ENCODE results near the gene TSPO2.

TSPO2 gene

DNA sequence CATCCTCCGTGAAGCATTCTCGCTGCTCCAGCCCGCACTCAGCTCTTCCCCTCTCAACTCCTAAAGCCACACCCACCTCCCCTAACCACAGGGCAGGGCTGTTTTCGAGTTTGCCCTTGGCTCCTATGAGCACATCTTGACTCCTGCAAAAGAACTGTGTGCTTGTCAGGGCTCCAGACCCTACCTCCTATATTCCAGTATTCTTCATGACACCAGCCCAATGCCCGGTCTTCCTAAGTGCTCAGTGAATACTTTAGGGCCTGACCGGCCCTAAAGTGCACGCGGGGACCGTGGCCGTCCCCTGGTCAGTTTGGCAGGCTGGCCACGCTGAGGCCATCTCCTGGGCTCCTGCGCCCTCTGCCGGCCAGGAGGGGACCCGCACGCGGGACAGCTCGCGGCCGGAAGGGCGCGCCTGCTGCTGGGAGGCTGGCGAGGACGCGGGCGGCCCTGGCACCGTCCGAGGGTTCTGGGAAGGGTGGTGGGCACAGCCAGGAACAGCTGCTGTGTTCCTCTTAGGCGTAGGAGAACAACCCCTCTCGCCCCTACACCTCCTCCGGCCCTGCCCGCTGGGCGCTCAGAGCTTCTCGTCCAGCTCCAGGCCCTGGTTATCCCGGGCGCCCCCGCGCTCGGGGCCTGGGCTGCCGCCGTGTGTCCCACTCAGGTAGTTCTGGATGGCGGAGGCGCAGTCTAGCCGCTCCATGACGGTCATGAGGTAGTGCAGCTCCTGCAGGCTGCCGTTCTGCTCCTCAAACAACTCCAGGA lies 14.3 kb upstream of the TSPO2 start:
- peak; percentile 86 for DNase-seq (ENCODE audit: low spot score)

DNA sequence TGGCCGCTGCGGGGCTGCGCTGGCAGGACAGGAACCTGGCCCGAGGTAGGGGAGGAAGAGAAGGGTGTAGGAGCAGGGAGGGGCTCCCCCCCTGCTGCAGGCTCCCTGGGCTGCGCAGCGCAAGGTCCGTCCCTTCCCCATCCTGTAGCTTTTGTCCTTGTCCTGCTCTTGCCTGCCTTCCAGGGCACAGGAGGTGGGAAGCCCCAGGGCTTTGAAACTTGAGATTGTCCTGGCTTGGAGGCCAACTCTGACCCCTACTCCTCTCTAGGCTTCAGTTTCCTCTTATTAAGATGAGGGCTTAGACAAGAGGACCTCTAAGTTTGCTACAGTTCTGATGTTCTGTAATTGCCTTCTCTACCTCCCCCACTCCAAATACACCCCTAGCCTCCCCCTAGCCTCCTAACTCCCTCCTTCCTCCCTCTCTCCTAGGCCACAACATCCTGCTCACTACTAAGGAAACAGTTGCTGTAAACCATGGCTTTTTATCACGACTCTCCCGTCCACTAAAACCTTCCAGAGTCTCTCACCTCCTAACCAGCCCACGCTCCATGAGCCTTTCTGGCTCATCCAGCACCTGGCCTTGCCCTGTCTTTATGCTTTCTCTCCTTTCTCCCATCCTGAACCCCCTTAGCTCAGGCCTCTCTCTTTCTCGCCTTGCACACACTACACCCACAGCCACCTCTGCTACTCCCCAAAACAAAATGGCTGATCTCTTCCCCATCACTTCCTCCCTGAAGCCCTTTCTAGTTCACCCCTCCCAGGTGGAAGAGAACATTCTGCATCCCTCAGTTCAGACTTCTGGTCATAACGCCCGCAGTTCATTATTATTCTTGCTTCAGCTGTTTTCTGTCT lies 13.5 kb upstream of the TSPO2 start:
- DNase-seq (ENCODE audit: low spot score) = no peak

DNA sequence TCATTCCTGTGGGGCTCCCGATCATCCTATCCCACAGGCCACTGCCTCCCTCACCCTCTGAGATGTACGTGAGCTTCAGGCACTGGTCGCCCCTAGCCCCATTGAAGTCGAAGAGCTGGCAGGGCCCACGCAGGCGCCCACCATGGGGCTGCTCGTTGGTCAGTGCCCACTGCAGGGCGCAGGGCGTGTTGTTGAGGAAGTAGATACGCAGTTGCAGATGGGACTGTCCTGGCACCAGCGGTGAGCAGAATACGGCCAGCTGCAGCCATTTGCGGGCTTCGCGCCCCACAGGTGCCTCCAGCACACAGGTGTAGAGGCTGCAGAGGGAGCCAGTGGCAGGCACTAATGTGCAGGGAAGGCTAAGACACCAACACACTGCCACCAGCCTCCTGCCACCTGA lies 9.4 kb upstream of the TSPO2 start:
- DNase-seq (ENCODE audit: low spot score) = no peak

DNA sequence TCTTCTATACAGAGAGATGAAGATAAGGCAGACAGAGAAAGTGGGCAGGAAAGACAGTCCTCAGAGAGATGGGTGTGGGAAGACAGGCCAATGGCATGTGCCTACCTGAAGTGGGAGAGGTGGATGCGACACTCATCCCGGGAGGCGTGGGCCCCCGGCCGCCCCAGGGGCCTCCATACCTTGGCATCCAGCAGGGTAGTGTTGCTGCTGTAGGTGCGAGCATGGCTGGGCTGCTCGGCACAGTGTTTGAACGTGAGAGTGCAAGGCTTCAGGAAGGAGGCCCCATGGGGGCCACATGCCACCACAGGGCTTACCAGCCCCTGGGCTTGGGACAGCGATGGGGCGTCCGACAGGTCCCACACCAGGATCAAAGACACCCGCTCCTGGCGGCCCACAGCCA lies 8.5 kb upstream of the TSPO2 start:
- no peak for DNase-seq (ENCODE audit: low spot score)

DNA sequence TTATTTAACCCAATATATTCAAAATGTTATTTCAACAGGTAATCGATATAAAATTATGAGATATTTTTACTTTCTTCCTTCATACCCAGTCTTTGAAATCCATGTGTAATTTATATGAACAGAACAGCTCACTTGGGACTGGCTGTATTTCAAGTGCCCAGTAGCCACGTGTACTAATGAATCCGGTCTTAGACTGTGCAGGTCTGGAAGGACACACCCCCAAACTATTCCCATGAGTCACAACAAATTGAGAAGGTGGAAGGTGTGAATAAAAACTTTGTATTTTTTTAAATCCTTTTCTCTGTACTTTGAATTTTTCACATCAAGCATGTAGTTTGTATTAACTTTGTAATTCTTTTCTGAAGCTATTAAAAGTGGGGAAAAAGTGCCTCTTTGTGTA lies 6.1 kb upstream of the TSPO2 start:
- DNase-seq (ENCODE audit: low spot score) = no peak

DNA sequence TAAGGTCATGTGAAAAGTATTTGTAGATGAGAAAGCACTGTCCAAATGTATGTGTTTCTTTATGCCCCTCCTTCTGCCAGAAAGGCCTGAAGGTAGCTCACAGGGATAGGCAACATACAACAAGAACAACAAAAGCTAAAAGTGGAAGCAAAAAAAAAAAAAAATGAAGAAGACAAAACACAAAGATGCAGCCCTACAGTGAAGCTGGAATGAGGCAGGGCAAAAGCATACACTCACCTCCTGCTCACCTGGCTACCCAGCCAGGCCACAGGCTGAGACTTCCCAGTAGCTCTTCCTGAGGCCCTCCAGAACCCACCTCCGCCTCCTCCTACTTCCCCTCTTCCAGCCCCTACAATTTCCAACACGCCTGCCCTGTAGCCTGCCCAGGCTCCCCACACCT lies 5.7 kb upstream of the TSPO2 start:
- DNase-seq (ENCODE audit: low spot score) = no peak

DNA sequence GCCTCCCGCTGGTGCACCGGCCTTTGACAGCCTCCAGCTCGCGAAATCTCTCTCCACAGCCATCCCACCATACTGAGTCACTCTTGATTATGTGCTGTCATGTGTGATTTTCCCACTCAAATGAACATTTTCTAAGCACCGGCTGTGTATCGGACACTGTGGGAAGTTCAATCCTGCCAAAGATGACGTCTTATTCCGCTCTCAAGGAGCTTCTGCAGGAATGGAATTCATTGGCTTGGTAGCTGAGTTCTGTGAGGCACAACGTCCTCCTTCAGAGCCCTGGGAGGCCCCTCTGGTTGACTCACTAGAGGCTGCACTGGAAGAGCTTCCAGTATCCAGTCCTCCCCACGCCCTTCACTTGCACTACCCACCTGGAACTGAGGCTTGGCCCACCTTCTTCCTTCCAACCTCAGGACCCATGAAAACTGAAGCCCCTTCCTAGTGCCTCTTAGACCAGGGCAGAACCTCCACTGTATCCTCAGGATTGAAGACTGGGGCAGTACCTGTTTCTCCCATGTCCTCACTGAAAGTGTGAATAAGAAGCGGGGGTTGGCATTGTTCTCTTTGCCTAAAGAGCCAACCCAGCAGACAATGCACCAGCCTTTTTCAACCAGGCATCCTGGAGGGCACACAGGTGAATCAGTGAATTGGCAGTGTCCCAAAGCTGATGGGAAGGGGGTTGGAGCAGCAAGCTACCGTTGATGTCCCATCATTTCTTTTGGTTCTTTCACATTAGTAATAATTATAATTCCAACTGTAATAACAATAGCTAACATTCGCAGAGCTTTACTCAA lies 5.0 kb upstream of the TSPO2 start:
- DNase-seq (ENCODE audit: low spot score) = no peak

DNA sequence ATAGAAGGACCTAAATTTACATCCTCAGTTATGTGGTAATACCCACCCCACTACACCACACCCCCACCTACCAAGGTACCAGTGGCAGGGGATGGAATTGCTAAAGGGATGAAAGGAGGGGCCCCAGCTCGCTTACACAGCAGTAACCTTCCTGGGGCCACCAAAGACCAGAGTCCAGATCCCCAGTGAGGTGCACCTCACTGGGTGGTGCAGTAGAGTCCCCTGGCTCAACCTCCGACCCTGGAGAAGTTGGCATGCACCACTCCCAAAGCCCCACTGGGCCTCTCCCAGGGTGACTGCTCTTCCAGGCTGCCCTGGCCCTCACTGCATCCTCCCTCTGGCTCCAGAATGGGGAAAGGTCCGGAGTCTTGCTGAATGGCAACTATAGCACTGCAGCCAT lies 4.1 kb upstream of the TSPO2 start:
- no peak for DNase-seq (ENCODE audit: low spot score)

DNA sequence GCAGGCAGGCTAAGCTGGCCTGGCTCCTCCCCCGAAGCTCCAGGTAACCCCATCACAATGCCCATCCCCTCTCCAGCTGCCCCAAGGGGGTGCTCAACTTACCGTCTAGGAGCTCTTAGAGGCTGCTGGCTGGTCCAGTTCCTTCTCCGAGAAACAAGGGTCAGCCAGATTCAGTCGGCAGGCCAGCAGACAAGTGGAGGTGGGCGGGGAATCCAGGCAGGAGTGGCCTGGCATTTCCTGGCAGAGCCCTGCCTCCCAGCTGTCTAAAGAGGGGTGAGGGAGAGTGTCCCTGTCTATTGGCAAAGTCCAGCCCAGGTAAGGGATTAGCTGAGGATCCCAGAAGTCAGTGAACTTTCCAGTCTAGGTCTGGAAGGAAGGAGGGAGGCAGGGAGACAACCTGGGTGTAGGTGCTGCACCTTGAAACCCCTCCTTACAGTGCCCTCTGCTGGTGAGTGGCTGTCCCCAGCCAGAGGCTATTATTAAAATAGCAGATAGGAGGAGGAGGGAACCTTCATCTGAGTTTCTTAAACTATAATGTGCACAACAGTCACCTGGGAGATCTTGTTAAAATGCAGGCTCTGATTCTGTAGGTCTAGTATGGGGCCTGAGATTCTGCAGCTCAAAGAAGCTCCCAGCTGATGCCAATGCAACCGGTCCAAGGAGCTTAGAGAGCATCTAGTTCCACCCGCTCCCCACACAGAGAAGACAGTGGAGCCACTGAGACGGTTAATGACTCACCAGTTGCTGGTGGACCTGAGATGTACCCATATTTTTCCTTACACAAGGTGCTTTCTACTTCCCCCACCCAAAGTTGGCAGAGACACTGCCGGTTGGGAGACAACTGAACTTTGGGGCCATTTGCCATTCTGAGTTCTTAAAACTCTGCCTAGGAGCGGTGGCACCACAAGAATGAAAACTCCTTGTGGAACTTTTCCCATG lies 2.9 kb upstream of the TSPO2 start, which contains the start of gene UNC5CL:
TSS of gene UNC5CL (minus strand) at position 162 of the 939 bp plus-strand sequence. CDS start 4,147 bp downstream, outside the sequence.
- peak; percentile 82 for DNase-seq (ENCODE audit: low spot score)

DNA sequence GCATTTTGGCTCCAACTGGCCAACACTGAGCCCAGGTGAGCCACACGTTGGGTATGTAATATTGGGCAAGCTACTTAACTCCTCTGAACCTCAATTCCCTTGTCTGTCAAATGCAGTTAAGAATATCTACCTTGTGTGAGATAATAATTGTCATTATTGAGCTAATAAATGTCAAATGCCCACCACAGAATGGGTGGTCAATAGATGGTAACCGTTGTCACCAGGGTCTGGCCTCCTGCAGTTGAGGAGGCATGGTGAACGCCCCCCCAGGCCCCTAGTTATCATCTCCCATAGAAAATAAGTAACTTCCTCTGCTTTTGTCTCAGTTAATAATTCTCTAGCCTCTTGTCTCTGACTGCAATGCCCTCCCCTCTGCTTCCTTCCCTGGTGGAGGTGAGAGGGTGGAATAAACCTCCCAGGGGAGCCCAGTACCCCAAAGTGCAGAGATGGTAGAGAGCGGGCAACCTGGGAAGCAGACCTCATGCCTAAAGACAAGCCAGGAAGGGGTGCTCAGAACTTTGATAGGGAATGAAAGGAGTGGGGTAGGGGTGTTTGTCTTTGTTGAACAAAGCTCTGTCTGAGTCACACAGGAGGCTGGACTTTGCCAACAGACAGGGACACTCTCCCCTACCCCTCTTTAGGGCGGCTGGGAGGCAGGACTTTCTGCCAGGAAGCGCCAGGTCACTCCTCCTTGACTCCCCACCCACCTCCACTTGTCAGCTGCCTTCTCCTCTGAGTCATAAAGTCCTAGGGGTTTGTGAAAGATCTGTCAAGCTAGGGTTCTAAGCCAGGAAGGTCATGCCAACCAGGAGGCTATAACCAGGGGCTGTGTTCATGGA lies 1.9 kb upstream of the TSPO2 start:
- DNase-seq (ENCODE audit: low spot score) = no peak

DNA sequence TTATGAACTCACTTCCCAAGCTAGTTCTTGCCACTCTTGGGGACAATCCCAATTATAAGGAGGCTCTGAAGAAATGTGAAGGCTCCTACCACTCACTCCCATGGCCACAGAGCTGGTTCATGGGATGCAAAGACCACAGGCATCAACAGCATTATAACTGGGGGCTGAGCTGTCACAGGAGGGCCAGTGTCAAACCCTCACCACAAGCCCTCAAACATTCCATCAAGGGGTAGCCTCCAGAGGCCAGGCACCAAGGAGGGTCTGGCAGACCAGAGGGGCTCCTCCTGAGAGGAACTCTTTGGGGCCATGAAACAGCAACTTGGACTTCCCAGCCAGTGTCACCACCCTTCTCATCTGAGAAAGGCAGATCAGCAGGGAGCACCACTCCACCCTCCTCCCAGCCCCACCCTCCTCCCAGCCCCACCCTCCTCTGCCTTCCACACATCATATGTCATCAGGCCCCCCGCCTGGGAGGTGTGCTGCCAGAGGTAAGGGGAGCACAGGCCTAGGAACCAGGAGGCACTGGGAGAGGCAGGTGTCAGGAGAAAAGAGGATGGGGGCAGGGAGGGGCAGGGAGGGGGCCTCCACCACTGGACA lies 1.2 kb upstream of the TSPO2 start:
- no peak for DNase-seq (ENCODE audit: low spot score)

DNA sequence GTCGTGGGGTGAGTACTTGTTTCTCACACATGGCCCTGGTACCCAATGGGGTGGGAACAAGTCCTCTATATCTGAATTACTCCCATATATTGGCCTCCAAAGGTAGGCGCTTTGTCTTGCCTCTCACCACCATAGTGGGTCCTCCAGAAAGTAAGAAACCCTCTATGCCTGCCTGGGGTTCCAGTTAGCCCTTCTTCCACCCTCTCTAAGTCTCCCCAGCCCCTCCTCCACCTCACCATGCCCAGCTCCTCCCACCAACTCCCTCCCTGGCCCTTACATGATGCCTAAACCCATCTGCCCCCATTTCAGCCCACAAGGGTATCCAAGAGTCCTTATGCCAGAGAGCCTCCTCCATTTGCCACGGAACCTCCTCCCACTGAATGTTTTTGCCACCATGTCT lies 884 bp downstream of the TSPO2 start:
- DNase-seq (ENCODE audit: low spot score) = no peak

DNA sequence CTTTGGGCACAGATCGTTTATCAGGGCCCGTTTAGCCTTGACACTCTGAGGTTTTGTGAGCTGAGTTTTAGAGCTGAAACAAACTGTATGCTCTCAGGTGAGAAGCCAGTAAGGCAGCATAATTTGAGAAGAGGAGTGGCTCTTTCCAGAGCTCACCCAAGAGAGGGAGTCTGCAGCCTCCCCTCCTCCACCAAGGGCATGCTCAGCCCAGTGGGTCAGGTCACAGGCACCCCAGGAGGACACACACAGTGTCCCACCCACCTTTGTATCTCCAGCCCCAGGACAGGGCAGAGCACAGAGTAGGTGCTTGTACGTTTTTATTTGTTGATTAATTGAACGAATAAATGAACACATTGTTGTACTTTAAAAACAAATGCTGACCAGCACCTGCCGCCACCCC lies 3.4 kb downstream of the TSPO2 start:
- DNase-seq (ENCODE audit: low spot score) = no peak

DNA sequence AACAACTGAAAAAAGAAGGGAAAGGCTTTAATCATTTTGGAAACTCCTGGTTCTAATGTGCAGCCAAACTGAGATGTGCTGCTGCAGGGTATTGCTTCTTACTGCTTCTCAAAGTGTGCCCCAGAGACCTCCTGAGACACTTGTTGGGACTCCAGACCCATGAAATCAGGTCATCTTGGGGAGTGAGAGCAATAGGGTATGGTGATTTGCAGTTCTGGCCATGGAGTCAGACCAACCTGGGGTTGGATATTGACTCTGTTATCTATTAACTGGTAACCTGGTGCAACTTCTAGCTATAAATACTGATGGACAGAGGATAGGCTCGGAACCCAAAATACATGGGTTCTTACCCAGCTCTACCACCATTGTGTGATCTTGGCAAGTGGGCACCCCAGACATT lies 3.8 kb downstream of the TSPO2 start:
- DNase-seq (ENCODE audit: low spot score) = no peak

DNA sequence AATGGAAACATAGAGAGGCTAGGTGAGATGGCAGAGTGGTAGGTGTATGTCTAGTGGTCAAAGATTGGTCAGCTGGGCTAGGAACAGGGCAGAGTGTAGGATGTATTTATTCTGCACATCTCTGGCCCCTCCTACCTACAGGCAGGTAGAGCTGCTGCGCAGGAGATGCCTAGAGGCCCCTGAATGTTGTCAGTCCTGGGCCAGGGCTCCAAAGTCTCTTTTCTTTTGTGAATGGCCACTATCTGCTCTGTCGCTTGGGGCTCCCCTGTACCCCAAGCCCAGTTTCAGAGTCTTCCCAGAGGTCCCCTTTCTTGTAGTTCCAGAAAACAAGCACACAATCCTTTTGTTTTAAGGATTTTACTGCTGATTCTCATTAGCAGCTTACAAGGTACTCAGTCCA lies 5.0 kb downstream of the TSPO2 start:
- DNase-seq (ENCODE audit: low spot score) = no peak

DNA sequence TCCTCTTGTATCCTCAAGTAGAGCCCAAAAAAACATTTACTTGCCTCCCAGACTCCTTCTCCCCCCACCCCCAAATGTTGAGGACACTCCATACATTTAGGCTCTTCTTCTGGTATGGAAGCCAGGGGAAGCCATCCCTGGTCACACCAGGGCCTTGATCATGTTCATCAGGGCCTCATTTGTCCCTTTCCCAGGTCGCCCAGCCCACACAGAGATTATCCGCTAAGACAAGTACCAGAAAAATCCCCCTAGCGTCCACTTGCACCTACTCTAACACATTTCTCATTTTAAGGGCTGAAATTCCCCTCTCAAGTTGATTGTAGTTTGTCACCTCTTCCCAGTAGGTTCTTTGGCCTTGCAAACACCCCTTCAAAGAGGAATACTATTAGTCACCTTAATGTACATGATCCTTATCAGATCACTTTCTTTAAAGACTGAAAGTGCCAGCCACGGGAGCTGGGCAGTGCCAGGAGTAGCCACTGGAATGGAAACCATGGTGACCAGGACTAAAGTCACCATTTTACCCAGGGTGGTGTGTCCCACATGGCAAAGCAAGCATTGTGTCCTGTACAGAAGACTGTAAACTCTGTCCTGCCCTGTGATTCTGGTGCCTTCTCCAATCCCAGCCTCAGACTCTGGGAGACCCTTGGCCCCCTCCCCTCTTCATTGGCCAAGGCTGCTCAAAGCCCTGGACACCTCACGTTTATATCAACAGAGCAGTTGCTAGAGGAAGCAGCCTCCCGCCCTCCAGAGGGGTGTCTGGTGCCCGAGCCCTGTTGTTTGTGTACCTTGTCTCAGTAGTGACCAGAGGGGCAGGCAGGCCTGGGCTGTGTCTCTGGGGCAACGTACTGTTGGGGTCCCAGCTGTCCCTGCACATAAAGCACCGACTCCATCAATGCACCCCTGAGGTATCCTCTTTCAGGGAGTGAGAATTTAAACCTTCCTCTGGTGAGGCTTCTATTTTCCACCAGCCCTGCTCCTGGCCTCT lies 5.8 kb downstream of the TSPO2 start:
- DNase-seq (ENCODE audit: low spot score) = no peak

DNA sequence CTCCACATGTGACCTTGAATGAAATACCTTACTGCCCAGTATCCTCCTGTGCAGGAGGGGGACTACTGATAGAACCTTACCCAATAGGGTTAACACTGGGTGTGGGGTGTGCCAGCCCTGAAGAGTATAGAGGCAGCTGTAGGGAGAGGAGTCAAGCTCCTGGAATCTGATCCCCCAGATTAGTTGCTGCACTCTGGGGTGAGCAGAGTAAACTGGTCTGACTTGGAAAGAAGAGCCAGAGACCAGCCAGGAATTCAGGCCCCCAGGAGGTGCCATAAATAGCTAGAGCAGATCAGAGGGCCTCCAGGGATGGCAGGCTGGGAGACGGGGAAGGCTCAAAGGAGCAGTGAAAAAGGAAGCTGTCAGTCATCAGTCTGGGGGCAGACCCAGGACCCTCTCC lies 7.3 kb downstream of the TSPO2 start:
- no peak for DNase-seq (ENCODE audit: low spot score)

DNA sequence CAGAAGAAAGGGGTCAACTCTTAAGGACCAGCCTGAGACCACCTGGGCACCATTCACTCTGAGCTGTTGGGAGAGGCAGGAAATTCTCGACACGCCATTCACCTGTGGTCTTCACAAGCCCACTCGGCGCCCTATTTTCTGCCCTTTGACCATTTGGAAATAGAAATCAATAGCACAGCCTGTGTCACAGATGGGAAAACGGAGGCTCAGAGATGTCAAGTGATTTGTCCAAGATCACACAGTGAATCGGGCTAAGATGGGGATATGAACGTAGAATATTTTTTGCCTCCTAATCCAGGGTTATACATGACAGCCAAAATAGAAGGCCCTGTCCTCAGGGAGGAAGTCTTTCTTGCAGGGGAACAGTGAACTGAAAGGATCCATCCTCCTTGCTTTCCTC lies 7.7 kb downstream of the TSPO2 start:
- DNase-seq (ENCODE audit: low spot score) = no peak

DNA sequence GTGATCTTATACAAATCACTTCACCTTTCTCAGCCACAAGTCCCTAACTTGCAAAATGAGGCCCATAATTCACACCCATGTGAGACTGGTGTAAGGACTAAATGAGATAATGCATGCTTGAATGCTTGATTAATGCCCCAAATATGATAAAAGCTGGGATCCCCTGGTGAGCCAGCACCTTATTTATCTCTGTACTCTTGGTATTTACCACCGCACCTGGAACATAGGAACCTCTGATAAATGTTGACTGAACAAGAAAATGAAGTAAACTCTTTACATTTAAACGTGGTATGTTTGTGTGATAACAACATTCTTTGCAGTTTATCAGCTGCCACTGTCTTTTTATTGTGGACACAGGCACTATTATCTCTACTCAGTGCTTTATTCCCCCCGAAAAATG lies 8.3 kb downstream of the TSPO2 start:
- DNase-seq (ENCODE audit: low spot score) = no peak

Data from germinal center (tissue), 1 donor.